HepG2 (cell line): ENCODE measurements around the gene TLCD3B. TPM values are rescaled to one million over a fixed set of nuclear protein-coding genes. Genes with fewer than 3 reads are reported as not detected.

ENCODE experiments used
- ATF4 ChIP-seq, 2 experiments: fragments of 450-650 bp in 1 of 2; sonication (generic) in 1 of 2; formaldehyde crosslinking; IDR thresholded peaks; 2 replicates each; pipeline versions ENCODE4 v1.5.0 to v1.8.0; 2020 to 2022; ENCODE audit warnings: mild to moderate bottlenecking in 1 of 2, missing genetic modification reagents in 1 of 2
- ESRRA ChIP-seq: sonication (generic); formaldehyde crosslinking; IDR thresholded peaks from 2 replicates; pipeline ENCODE4 v1.5.1; 2020; ENCODE audit warnings: mild to moderate bottlenecking, low read depth, missing genetic modification reagents
- FOXA1 ChIP-seq, 2 experiments: fragments of 450-650 bp in 1 of 2; sonication (generic) in 1 of 2; formaldehyde crosslinking in 1 of 2; IDR thresholded peaks; 2 replicates each; pipeline versions ENCODE4 v1.4.0 to v1.6.1; 2016 to 2020; ENCODE audit warnings: missing genetic modification reagents in 1 of 2
- HHEX ChIP-seq: IDR thresholded peaks from 2 replicates; pipeline ENCODE4 v1.6.1; 2016; ENCODE audit warnings: control low read depth
- HNF1B ChIP-seq: sonication (generic); formaldehyde crosslinking; IDR thresholded peaks from 2 replicates; pipeline ENCODE4 v1.5.1; 2020; ENCODE audit warnings: mild to moderate bottlenecking, moderate library complexity, missing genetic modification reagents
- MTF2 ChIP-seq: sonication (generic); formaldehyde crosslinking; IDR thresholded peaks from 2 replicates; pipeline ENCODE4 v1.5.0; 2020; ENCODE audit warnings: missing genetic modification reagents, borderline replicate concordance
- NFE2 ChIP-seq: sonication (generic); formaldehyde crosslinking; IDR thresholded peaks from 2 replicates; pipeline ENCODE4 v1.4.0; 2020; ENCODE audit warnings: missing genetic modification reagents
- RBAK ChIP-seq: sonication (generic); formaldehyde crosslinking; IDR thresholded peaks from 2 replicates; pipeline ENCODE4 v1.5.1; 2020; ENCODE audit warnings: mild to moderate bottlenecking, missing genetic modification reagents
- SKI ChIP-seq: fragments of 450-650 bp; IDR thresholded peaks from one replicate; pipeline ENCODE4 v1.6.1; 2018; ENCODE audit warnings: mild to moderate bottlenecking; ENCODE audit not compliant: partially characterized antibody
- SMAD1 ChIP-seq: sonication (generic); formaldehyde crosslinking; IDR thresholded peaks from 2 replicates; pipeline ENCODE4 v1.4.0; 2020; ENCODE audit warnings: missing genetic modification reagents, low read depth, mild to moderate bottlenecking, borderline replicate concordance
- TAF1 ChIP-seq: sonication (generic); formaldehyde crosslinking; IDR thresholded peaks from 2 replicates; pipeline ENCODE4 v1.4.0; 2020; ENCODE audit warnings: missing genetic modification reagents
- TARDBP ChIP-seq: sonication (generic); formaldehyde crosslinking; IDR thresholded peaks from 2 replicates; pipeline ENCODE4 v1.8.0; 2022; ENCODE audit warnings: mild to moderate bottlenecking, missing genetic modification reagents
- U2AF2 ChIP-seq: fragments of 200-400 bp; formaldehyde crosslinking; IDR thresholded peaks from 2 replicates; pipeline ENCODE4 v1.6.1; 2017; ENCODE audit warnings: low read depth, mild to moderate bottlenecking, low read length
- ZFX ChIP-seq: sonication (generic); formaldehyde crosslinking; IDR thresholded peaks from 2 replicates; pipeline ENCODE4 v1.4.0; 2020; ENCODE audit warnings: mild to moderate bottlenecking, low read depth, missing genetic modification reagents, moderate library complexity
- ZNF253 ChIP-seq: sonication (generic); formaldehyde crosslinking; IDR thresholded peaks from 2 replicates; pipeline ENCODE4 v1.8.0; 2022; ENCODE audit warnings: mild to moderate bottlenecking, missing genetic modification reagents, borderline replicate concordance
- ZNF362 ChIP-seq: sonication (generic); formaldehyde crosslinking; IDR thresholded peaks from 2 replicates; pipeline ENCODE4 v1.4.0; 2020; ENCODE audit warnings: missing genetic modification reagents, mild to moderate bottlenecking, borderline replicate concordance
- ZNF382 ChIP-seq: sonication (generic); formaldehyde crosslinking; IDR thresholded peaks from 2 replicates; pipeline ENCODE4 v1.5.0; 2020; ENCODE audit warnings: missing genetic modification reagents, mild to moderate bottlenecking, borderline replicate concordance
- ZNF44 ChIP-seq: sonication (generic); formaldehyde crosslinking; IDR thresholded peaks from 2 replicates; pipeline ENCODE4 v1.5.1; 2020; ENCODE audit warnings: mild to moderate bottlenecking, missing genetic modification reagents
- ZNF460 ChIP-seq: sonication (generic); formaldehyde crosslinking; IDR thresholded peaks from 2 replicates; pipeline ENCODE4 v1.5.1; 2020; ENCODE audit warnings: missing genetic modification reagents, mild to moderate bottlenecking, borderline replicate concordance
- ZSCAN22 ChIP-seq: sonication (generic); formaldehyde crosslinking; IDR thresholded peaks from 2 replicates; pipeline ENCODE4 v1.4.0; 2020; ENCODE audit warnings: mild to moderate bottlenecking, missing genetic modification reagents
- ZSCAN29 ChIP-seq: sonication (generic); formaldehyde crosslinking; conservative IDR thresholded peaks from 2 replicates; pipeline ENCODE4 v1.4.0; 2020; ENCODE audit warnings: mild to moderate bottlenecking, missing genetic modification reagents
- polyA plus RNA-seq, 8 experiments: library from polyadenylated mRNA; depleted of rRNA in 3 of 8; stranded (reverse) in 7 of 8; unstranded in 1 of 8; fragments of >200 nt; fragmentation: Illumina TruSeq in 4 of 8; extraction: Trizol in 4 of 8; gene quantifications; 2 replicates each; pipeline versions ENCODE4 v1.2.1 to v1.2.3, GENCODE V29; 2011 to 2016; ENCODE audit warnings: low read depth in 4 of 8, missing spikeins in 1 of 8, mixed read lengths in 1 of 8; ENCODE audit not compliant: insufficient read depth in 1 of 8
- total RNA-seq, 5 experiments: library from RNA; depleted of rRNA; stranded (reverse); fragments of >200 nt; fragmentation: Illumina TruSeq; extraction: Trizol; gene quantifications; 2 replicates each; pipeline ENCODE4 v1.2.3, GENCODE V29; 2016; ENCODE audit warnings: low read depth in 1 of 5
- TF ChIP-seq, protein P1 (sequence below): sonication (generic); formaldehyde crosslinking; conservative IDR thresholded peaks from 2 replicates; pipeline ENCODE4 v1.4.0; 2020; ENCODE audit warnings: mild to moderate bottlenecking, missing genetic modification reagents, moderate library complexity

TLCD3B gene
- total and polyA plus RNA-seq, 2 of the 13 experiments (the other 11 are each of a cell fraction or from before 2014, with no cell fraction given) = not detected

- TF ChIP-seq HNF1B (CRISPR knock-in tag) = 0 out of 2 replicates have a peak, but pooled peaks have one; percentile 26
- no peak for TF ChIP-seq MTF2 (CRISPR knock-in tag)
- TF ChIP-seq ZNF362 = peak; percentile 78
- TF ChIP-seq RBAK = no peak
- no peak for TF ChIP-seq TARDBP
- TF ChIP-seq ZSCAN29 (CRISPR knock-in tag) = peak; percentile 57; the same call in 1 of the 2 replicates
- TF ChIP-seq U2AF2 = no peak
- TF ChIP-seq ZNF382 (CRISPR knock-in tag) = no peak
- TF ChIP-seq TAF1 = no peak
- TF ChIP-seq ZNF44 (CRISPR knock-in tag) = no peak
- no peak for TF ChIP-seq HHEX (CRISPR knock-in tag)
- TF ChIP-seq ZNF460 (CRISPR knock-in tag) = peak; percentile 75
- TF ChIP-seq, protein P1, sequence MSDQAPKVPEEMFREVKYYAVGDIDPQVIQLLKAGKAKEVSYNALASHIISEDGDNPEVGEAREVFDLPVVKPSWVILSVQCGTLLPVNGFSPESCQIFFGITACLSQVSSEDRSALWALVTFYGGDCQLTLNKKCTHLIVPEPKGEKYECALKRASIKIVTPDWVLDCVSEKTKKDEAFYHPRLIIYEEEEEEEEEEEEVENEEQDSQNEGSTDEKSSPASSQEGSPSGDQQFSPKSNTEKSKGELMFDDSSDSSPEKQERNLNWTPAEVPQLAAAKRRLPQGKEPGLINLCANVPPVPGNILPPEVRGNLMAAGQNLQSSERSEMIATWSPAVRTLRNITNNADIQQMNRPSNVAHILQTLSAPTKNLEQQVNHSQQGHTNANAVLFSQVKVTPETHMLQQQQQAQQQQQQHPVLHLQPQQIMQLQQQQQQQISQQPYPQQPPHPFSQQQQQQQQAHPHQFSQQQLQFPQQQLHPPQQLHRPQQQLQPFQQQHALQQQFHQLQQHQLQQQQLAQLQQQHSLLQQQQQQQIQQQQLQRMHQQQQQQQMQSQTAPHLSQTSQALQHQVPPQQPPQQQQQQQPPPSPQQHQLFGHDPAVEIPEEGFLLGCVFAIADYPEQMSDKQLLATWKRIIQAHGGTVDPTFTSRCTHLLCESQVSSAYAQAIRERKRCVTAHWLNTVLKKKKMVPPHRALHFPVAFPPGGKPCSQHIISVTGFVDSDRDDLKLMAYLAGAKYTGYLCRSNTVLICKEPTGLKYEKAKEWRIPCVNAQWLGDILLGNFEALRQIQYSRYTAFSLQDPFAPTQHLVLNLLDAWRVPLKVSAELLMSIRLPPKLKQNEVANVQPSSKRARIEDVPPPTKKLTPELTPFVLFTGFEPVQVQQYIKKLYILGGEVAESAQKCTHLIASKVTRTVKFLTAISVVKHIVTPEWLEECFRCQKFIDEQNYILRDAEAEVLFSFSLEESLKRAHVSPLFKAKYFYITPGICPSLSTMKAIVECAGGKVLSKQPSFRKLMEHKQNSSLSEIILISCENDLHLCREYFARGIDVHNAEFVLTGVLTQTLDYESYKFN (CRISPR knock-in tag) = peak; percentile 75
- 0 out of 2 replicates have a peak, but pooled peaks have one; percentile 30 for TF ChIP-seq ZFX (CRISPR knock-in tag)
- TF ChIP-seq ZNF253 (CRISPR knock-in tag) = no peak
- TF ChIP-seq SKI = peak; percentile 58
- no peak for TF ChIP-seq FOXA1 (IDR thresholded peaks at IDR 0.05)
- TF ChIP-seq FOXA1 (CRISPR knock-in tag; IDR thresholded peaks at IDR 0.05) = peak; percentile 40; the same call in 1 of the 2 replicates
- TF ChIP-seq ATF4 (CRISPR knock-in tag; IDR thresholded peaks at IDR 0.05) = no peak
- TF ChIP-seq SMAD1 (CRISPR knock-in tag) = peak; percentile 66; the same call in 1 of the 2 replicates
- TF ChIP-seq ZSCAN22 (CRISPR knock-in tag) = no peak
- TF ChIP-seq ESRRA (CRISPR knock-in tag) = 0 out of 2 replicates have a peak, but pooled peaks have one; percentile 3
- no peak for TF ChIP-seq NFE2
Measured at GRCh38 chr16:30016555-30017276, 14.4 kb downstream of the TLCD3B start (continued).
